CD4-positive, alpha-beta T cell treated with Interleukin-10 for 1 hour (primary cell): ENCODE results near the gene SPINDOC.
A peak's percentile ranks its signal among the peaks of the same experiment; 100 is the strongest.

Source experiments
- DNase-seq: peaks from one replicate; pipeline ENCODE4 v3.0.0-alpha.2; 2020

SPINDOC gene

DNA sequence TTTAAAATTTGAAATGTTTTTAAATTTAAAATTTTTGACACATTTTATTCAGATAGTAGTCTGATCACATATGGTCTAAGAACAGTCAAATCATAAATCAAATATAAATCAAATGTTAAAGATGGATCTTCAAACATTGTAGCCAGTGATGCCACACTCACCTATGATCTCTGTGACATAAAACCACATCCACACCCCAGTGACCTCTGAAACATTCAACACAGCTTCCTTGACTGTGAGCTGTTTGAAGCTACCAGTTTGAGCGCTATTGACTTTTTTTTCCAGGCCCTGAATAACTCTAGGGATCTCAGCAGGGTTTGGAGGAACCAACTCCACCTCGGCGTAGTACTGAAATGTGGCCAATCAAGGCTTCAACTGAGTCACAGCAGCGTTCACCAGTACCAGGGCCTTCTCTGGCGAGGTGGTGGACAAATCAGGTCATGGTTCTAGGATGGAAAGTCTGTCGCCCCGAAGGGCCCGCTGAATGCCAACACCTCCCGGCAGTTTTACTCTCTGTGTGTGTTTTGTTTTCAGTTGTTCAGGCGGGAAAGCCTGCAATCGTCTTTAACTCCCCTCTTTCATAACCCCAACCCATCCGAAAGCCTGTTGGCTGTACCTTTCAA is 21.4 kb downstream of the SPINDOC start:
- DNase-seq, result no peak

- DNase-seq, result no peak
Observed at GRCh38 chr11:63835158-63835545, 21.9 kb downstream of the SPINDOC start.

DNA sequence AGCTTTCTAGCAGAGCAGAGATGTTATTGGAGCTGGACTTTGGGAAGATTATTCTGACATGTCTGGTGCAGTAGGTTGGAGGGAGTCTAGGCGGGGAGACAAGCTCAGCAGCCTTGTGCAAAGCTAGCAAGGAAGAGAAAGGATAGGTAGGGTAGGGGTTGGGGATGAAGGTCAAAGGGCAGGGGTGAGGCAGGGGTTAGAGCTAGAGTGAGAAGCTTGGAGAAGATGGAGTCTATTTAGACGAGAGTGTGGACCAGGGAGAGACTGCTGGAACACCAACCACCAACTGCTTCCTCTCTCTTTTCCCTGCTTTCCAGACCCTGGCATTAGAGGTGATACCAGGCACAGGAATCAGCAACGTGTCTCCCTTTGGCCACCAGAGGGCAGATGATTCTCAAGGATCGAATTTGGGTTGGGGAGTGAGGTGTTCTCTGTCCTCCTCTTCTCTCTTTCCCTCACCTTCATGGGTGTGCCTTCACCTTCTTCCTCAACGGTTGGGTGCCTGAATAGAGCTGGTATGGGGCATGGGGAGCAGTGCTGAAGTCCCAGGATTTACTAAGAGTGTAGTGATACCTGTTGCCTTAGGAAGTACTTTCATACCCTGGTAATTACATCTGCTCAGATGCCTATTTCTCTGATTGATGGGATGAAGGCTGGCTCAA is 23.9 kb downstream of the SPINDOC start:
- DNase-seq, result peak; percentile 84

DNA sequence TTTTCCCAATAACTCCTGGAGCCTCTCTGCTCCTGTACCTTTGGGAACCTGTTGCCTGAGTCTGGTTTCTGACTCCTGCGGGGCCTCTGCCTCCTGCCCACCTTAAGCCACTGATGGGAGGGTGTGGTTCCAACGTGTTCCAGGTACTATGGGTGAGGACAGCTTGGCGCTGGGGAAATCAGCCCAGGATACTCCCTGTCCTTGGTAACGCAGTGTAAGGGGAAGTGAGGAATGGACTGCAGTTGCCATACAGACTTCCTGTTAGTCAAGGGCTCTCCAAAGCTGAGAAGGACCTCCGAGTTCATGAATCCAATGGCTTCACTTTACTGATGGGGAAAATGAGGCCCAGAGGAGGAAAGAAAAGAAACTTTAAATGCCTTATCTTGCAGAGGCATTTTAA is 24.5 kb downstream of the SPINDOC start:
- no peak for DNase-seq

DNA sequence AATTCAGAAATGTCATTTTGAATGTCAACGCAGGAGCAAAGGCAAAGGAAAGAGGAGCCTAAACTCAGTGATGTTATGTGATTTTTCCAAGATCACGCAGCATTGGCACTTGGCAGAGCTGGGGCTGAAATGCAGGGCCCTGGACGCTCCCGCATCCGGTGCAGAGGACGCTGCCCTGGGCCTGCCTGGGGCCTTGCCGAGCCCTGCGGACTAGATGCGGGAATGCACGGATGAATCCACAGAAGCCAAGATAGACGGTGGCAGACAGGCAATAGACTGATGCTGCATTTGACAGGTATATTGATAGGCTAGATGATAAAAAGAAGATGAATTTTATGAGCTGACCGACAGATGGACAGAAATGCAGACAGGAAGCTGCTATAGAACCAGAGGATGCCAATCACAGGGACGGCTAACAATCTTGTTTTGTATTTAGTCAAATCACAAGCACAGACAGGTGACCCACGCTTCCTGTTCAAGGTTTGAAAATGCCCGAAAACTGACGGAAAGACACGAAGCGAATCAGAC is 25.0 kb downstream of the SPINDOC start:
- no peak for DNase-seq

DNA sequence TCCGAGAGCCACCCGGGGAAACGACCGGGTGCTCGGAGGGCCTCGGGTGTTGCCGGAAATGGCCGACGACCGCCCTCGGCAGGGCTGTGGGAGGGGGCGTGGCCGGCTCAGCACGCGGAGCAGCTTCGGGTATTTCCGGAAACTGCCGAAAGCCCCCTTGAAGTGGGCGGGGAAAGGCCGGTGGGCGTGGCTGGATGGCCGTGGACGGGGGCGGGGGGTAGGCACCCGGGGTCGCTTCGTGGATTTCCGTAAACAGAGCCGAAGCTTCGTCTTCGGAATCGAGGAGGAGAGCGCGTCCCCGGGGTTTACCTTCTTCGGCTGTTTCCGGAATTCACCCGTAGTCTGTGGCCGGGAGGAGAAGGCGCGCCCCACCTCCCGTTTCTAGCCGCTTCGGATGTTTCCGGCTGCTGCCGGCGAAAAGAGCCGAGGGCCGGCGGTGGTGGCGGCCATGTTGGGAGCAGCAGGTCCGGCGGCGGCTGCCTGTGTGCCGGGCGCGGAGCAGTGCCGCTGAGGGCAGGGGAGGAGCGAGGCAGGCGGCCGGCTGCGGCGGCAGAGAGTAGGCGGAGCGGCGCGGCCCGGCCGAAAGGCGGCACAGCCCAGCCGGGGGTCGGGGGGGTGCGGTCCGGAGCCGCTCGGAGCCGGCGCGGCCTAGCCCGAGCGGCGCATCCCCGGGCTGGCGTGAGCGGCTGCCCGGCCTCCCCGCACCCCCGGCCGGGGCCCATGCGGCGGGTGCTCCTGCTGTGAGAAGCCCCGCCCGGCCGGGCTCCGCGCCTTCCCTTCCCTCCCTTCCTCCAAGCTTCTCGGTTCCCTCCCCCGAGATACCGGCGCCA is 25.6 kb downstream of the SPINDOC start, which contains the start of gene MARK2:
MARK2 (plus strand) TSS at position 433 of the 830 bp plus-strand sequence; CDS start at position 830, 397 bp downstream.
- peak; percentile 100 for DNase-seq

- DNase-seq, result no peak
Observed at GRCh38 chr11:63839508-63840355, 26.5 kb downstream of the SPINDOC start.

DNA sequence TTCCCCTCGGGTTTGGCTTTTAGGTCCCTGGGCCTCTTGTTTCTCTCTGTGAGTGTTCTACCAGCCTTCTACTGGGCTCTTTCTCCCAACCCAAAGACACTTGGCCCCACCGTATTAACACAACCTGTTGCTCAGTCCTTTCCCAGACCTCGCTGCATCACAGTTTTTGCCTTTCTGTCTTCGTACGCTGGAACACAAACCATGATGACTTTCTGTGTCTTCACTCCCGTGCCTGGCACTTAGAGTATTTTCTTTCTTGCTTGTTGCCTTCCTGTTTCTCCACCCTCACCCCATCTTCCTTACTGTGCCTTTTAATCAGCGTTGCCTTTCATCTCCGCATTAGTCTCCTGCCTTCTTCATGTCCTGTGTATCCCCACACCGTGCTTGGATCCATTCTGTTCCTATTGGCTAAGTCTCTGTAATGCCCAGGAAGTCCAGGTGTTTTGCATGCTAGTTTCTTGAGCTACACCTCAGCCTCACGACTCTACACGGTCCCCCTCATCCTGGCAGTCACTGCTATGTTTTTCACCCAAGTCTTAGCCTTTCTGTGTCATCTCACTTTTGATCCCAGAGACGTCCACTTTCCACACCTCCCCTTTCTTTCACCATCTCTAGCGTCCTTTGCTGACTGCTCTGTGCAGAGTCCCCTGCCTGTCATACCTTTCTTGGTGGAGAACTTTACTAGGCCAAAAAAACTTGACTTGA is 27.3 kb downstream of the SPINDOC start:
- DNase-seq, result no peak

GRCh38 chr11:63841554-63841953 is 28.3 kb downstream of the SPINDOC start:
- DNase-seq, result no peak

GRCh38 chr11:63843041-63843440 is 29.8 kb downstream of the SPINDOC start:
- DNase-seq, result no peak

DNA sequence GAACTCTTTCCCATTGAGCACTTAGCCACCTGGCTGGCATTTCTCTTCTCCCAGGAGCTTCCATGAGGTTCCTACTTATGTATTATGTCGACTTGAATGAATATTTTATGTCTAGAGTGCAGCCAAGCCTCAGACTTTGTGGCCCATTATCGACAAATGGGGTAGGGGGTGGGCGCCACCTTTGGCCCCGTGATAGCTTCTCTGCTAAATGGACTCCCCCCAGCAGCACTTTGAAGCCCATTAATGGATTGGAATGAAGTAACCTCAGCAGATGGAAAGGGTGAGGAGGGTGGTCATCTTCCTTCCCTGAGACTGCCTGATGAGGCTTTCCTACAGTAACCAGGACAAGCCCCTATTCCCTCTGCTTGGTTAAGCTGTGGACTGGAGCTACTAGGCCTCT is 31.6 kb downstream of the SPINDOC start:
- no peak for DNase-seq

DNA sequence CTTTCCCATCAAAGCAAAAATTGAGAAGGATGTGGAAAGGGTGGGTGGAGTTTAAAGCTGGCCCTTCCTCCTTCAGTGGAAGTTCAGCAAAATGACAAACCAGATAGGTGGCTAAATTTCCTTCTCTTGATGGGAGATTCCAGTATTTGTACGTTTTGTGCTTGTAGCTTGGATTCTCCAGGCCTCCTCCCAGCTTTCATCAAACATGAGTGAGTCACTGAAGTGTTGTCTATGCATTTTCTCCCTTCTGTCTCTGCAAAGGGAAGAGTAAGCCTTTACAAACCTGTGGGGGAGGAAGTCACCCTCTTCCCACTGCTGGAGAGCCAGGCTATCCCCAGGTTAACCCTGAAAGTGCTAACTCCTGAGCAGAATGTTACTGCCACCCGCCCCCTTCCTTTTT is 32.0 kb downstream of the SPINDOC start:
- no peak for DNase-seq

DNA sequence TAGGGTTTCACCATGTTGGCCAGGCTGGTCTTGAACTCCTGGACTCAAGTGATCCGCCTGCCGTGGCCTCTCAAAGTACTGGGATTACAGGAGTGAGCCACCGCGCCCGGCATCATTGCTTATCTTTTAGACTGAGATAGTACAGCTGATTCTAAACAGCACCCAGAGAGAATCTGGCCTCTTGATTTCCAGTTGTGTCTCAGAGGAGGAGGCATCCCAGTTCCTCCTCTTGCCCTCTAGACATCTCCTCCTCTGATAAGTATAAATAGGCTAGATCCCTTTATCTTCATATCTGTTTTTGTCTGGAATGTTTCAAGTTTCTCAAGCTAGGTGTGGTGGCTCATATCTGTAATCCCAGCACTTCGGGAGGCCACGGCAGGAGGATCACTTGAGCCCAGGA is 32.7 kb downstream of the SPINDOC start:
- no peak for DNase-seq

DNA sequence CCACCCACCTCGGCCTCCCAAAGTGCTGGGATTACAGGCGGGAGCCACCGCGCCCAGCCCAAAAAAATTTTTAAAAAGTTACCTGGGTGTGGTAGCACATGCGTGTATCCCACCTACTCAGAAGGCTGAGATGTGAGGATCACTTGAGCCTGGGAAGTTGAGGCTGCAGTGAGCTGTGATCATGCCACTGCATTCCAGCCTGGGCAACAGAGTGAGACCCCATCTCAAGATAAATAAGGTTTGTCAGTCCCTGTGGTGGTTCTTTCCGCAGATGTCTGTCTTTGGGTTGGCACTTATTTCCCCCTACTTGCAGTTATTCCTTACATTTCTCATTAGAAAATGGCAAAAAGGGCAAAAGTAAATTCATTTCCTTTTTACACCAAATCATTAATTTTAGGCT is 33.6 kb downstream of the SPINDOC start:
- DNase-seq, result no peak

DNA sequence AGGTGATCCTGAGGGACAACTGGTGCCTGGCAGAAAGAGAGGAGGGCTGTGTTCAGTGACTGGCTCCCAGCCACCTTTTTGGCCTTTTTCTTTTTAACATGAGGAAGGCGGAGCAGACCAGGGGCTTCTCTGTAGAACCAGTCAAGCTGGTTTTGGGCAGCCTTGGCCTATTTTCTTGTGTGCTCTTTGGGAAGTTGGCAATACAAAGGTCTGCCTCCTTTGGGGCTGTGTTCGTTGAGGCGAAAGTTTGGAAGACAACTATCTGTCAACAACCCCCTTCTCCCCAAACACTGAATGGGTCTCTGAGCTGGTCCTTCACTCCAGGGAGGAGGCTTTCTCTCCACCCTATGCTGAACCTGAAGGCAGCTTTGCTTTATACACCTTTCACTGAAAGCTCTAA is 34.1 kb downstream of the SPINDOC start:
- no peak for DNase-seq

- DNase-seq, result no peak
Observed at GRCh38 chr11:63849691-63850090, 36.4 kb downstream of the SPINDOC start.

DNA sequence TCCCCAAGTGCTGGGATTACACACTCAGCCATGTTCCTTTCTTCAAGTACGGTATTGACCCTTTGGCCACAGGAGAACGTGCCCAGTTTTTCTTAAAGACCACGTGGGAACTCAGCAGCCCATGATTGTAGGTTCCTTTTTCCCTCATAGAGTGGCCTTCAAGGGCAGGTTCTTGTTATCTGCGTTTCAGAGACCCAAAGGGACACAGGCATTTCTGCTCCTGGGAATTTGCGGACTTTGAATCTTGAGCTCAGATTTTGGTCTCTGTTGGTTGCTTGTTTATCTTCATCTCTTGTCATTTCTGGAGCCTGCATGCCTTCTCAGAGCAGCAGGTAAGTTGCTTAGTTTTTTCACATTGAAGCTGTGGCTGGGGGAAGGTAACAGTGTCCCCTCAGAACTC is 37.7 kb downstream of the SPINDOC start:
- no peak for DNase-seq

GRCh38 chr11:63851364-63851763 is 38.1 kb downstream of the SPINDOC start:
- no peak for DNase-seq

- DNase-seq, result no peak
Observed at GRCh38 chr11:63853476-63853875, 40.2 kb downstream of the SPINDOC start.

GRCh38 chr11:63854696-63855095 is 41.4 kb downstream of the SPINDOC start:
- no peak for DNase-seq

- DNase-seq, result no peak
Observed at GRCh38 chr11:63855975-63856374, 42.7 kb downstream of the SPINDOC start.
